HUES64 (cell line): Measurements from ENCODE around the gene DMGDH. TPM values are rescaled to one million over a fixed set of nuclear protein-coding genes. Genes with fewer than 3 reads are reported as not detected.

Source experiments
- H3K27ac ChIP-seq: 2 replicates; pipeline ENCODE4 v1.7.0; 2013; ENCODE audit warnings: low read depth, low read length, inconsistent platforms
- H3K27me3 ChIP-seq: 2 replicates; pipeline ENCODE4 v1.6.1; 2013; ENCODE audit warnings: mild to moderate bottlenecking, low read length; ENCODE audit not compliant: insufficient read depth
- H3K36me3 ChIP-seq: 2 replicates; pipeline ENCODE4 v1.6.1; 2013; ENCODE audit warnings: mild to moderate bottlenecking, low read length; ENCODE audit not compliant: insufficient read depth
- H3K4me1 ChIP-seq: 2 replicates; pipeline ENCODE4 v1.6.1; 2013; ENCODE audit warnings: mild to moderate bottlenecking, low read length, moderate library complexity; ENCODE audit not compliant: insufficient read depth
- H3K4me3 ChIP-seq: 2 replicates; pipeline ENCODE4 v1.5.1; 2013; ENCODE audit warnings: mild to moderate bottlenecking, low read length, moderate library complexity
- H3K9ac ChIP-seq: 2 replicates; pipeline ENCODE4 v1.6.1; 2013; ENCODE audit warnings: mild to moderate bottlenecking, low read depth, low read length
- H3K9me3 ChIP-seq: 2 replicates; pipeline ENCODE4 v1.6.1; 2013; ENCODE audit warnings: low read depth, low read length; ENCODE audit not compliant: insufficient read depth
- WGBS: fragments of 150-250, 120-280 bp; methylation state at CpG from one replicate; pipeline ENCODE4 v1.1.7; 2013; ENCODE audit warnings: missing lambda C conversion rate; 5-methylcytosine and 5-hydroxymethylcytosine counted together
- polyA plus RNA-seq, 2 experiments: library from polyadenylated mRNA; stranded (reverse); fragments of 50-300 nt; gene quantifications; one replicate each; pipeline ENCODE4 v1.2.3, GENCODE V29; 2013

Gene DMGDH
- 0.30 TPM for polyA plus RNA-seq (2013, experiment 1 of 2)
- polyA plus RNA-seq (2013, experiment 2 of 2): not detected

DNA sequence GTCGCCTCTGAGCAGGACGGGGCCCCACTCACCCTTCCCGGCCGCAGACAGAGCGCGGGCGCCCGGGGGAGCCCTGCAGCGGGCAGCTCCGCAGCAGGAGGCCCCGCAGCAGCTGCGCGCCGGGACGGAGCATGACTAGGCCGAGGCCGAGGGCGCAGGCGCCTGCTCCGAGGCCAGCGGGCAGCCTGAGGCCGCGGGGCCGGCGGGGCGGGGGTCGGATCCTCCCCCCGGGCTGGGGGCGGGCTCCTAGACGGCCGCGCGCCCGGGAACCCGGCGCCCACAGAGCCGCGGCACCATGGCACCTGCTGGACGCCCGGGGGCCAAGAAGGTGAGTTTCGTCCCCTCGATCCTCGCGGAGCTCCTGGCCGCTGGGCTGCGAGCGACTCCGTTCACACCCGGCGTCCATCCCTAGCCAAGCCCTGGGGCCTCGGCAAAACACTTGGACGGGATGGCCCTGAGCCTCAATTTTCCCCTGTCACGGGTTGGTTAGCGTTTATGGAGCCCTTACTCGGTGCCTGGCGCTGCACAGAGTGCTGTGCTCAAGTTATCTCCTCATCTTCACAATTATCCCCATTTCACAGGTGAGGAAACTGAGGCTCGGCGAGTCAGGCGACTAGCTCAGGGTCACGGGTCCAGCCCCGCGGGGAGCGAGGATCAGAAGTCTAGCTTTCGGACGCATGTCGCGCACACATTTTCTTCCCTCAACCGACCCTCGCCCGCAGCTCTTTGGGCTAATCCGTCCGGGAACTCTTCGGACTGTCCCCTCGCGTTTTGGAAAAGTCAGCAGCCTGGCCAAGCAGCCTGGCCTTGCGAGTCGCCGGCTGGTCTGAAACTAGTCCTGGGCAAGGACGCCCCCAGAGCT, at the start of gene DMGDH, which contains the start of gene BHMT2:
TSS of gene DMGDH (minus strand) at position 187 of the 862 bp plus-strand sequence. CDS start at position 133, 54 bp downstream.
TSS of gene BHMT2 (plus strand) at position 280 of the 862 bp plus-strand sequence. CDS start at position 296, 16 bp downstream.
- H3K4me1 ChIP-seq: no peaks in the 10 kb centered on the region
- no peak within 1 kb of the TSS for H3K4me3 ChIP-seq
- peaks cover 13% of the 10 kb centered on the region for H3K9me3 ChIP-seq
- H3K27ac ChIP-seq: no peak within 1 kb of the TSS
- no peaks in the 10 kb centered on the region for H3K36me3 ChIP-seq
- WGBS: 95% methylated on average over 79 of the region's 79 CpGs
- no peak within 1 kb of the TSS for H3K9ac ChIP-seq
- H3K27me3 ChIP-seq: no peaks in the 10 kb centered on the region

GRCh38 chr5:79112703-79113058, 43.2 kb upstream of the DMGDH start:
- H3K4me3 ChIP-seq: peak overlapping the region; percentile 66
- H3K9me3 ChIP-seq: no peaks in the 10 kb centered on the region
- WGBS: 80% methylated on average over 5 of the region's 5 CpGs
- H3K36me3 ChIP-seq: no peaks in the 10 kb centered on the region
- peaks cover 50% of the 10 kb centered on the region for H3K27me3 ChIP-seq
- no peak overlapping the region for H3K27ac ChIP-seq
- H3K4me1 ChIP-seq: no peaks in the 10 kb centered on the region
- no peak overlapping the region for H3K9ac ChIP-seq

- H3K27me3 ChIP-seq: peaks cover 50% of the 10 kb centered on the region
- peak overlapping the region; percentile 66 for H3K4me3 ChIP-seq
- H3K27ac ChIP-seq: no peak overlapping the region
- 6% methylated on average over 39 of the region's 39 CpGs for WGBS
- no peaks in the 10 kb centered on the region for H3K4me1 ChIP-seq
- no peaks in the 10 kb centered on the region for H3K9me3 ChIP-seq
- H3K9ac ChIP-seq: 0 out of 2 replicates have a peak overlapping the region, but pooled peaks have one; percentile 31
- H3K36me3 ChIP-seq: no peaks in the 10 kb centered on the region
Observed at GRCh38 chr5:79111960-79112702, 42.7 kb upstream of the DMGDH start.

DNA sequence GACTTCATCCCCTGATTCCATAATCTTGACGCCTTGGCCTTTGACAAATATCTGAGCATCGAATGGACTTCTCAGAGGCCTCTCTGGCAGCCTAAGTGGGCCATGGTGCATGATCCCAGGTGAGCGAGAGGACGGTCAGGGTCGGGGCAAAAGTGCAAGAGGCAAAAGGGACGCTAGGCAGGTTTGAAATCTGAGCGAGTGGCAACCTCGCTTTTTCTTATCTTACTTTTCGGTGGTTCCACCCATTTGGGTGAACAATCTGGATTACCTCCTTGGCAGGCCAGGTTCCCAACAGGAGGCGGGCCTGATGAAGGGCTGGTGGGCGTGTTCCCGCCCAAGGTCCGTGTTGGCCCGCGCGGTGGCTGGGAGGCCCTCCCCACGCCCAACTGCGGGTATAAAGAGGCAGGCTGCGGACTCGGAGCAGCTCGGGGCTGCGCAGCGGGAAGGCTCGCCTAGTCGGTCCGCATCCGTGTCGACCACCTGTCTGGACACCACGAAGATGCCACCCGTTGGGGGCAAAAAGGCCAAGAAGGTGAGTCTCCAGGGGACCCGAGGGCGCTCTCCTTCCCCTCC, 42.0 kb upstream of the DMGDH start, which contains the start of gene BHMT:
TSS of gene BHMT (plus strand) at position 423 of the 573 bp plus-strand sequence. CDS start at position 500, 77 bp downstream.
- WGBS: 18% methylated on average over 32 of the region's 32 CpGs
- peaks cover 50% of the 10 kb centered on the region for H3K27me3 ChIP-seq
- H3K9ac ChIP-seq: 0 out of 2 replicates have a peak within 1 kb of the TSS, but pooled peaks have one; percentile 31
- no peaks in the 10 kb centered on the region for H3K9me3 ChIP-seq
- no peaks in the 10 kb centered on the region for H3K4me1 ChIP-seq
- peak within 1 kb of the TSS; percentile 66 for H3K4me3 ChIP-seq
- H3K27ac ChIP-seq: no peak within 1 kb of the TSS
- no peaks in the 10 kb centered on the region for H3K36me3 ChIP-seq

- Histone ChIP-seq H3K27me3 (peaks cover 47% of the 10 kb centered on the region), H3K9ac (no peak overlapping the region), H3K4me3 (no peak overlapping the region), H3K36me3 (no peaks in the 10 kb centered on the region), H3K4me1 (no peaks in the 10 kb centered on the region), H3K27ac (no peak overlapping the region), H3K9me3 (no peaks in the 10 kb centered on the region)
- WGBS: 33% methylated on average over 14 of the region's 15 CpGs
Observed at GRCh38 chr5:79109527-79110492, 40.3 kb upstream of the DMGDH start.

DNA sequence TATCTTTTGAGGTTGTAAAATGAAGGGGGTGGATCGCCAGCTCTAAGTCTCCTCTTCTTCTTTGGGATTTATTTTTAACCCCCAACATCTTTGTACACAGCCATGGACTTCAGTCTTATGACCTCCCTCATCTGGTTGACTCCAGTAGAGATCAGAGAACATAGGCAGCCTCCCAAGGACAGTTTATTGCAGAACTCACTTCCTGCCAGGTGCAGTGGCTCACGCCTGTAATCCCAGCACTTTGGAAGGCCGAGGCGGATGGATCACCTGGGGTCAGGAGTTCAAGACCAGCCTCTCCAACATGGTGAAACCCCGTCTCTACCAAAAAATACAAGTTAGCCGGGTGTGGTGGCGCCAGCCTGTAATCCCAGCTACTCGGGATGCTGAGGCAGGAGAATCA, 39.3 kb upstream of the DMGDH start:
- 95% methylated on average over 8 of the region's 8 CpGs for WGBS
- H3K27ac ChIP-seq: no peak overlapping the region
- no peaks in the 10 kb centered on the region for H3K4me1 ChIP-seq
- H3K9me3 ChIP-seq: no peaks in the 10 kb centered on the region
- H3K27me3 ChIP-seq: peaks cover 38% of the 10 kb centered on the region
- no peak overlapping the region for H3K4me3 ChIP-seq
- H3K9ac ChIP-seq: no peak overlapping the region
- H3K36me3 ChIP-seq: no peaks in the 10 kb centered on the region

- H3K9me3 ChIP-seq: no peaks in the 10 kb centered on the region
- no peaks in the 10 kb centered on the region for H3K36me3 ChIP-seq
- H3K9ac ChIP-seq: no peak overlapping the region
- H3K27me3 ChIP-seq: peaks cover 31% of the 10 kb centered on the region
- H3K4me1 ChIP-seq: no peaks in the 10 kb centered on the region
- 90% methylated on average over 2 of the region's 3 CpGs for WGBS
- H3K4me3 ChIP-seq: no peak overlapping the region
- H3K27ac ChIP-seq: no peak overlapping the region
Observed at GRCh38 chr5:79108086-79108485, 38.6 kb upstream of the DMGDH start.

- WGBS: 77% methylated on average over 7 of the region's 7 CpGs
- Histone ChIP-seq H3K36me3 (no peaks in the 10 kb centered on the region), H3K27ac (no peak overlapping the region), H3K4me3 (no peak overlapping the region), H3K27me3 (peaks cover 22% of the 10 kb centered on the region), H3K4me1 (no peaks in the 10 kb centered on the region), H3K9ac (no peak overlapping the region), H3K9me3 (0 out of 2 replicates have a peak, but pooled peaks cover under 1% of the 10 kb centered on the region)
Observed at GRCh38 chr5:79107020-79107796, 37.7 kb upstream of the DMGDH start.

- no peaks in the 10 kb centered on the region for H3K4me1 ChIP-seq
- H3K36me3 ChIP-seq: no peaks in the 10 kb centered on the region
- no peak overlapping the region for H3K9ac ChIP-seq
- H3K9me3 ChIP-seq: peaks cover 8% of the 10 kb centered on the region
- no peak overlapping the region for H3K27ac ChIP-seq
- H3K27me3 ChIP-seq: peaks cover 9% of the 10 kb centered on the region
- 87% methylated on average over 2 of the region's 2 CpGs for WGBS
- no peak overlapping the region for H3K4me3 ChIP-seq
Observed at GRCh38 chr5:79105868-79106267, 36.4 kb upstream of the DMGDH start.
